H9 (cell line): ENCODE data around the gene TUBA4A. TPM values are rescaled to one million over a fixed set of nuclear protein-coding genes. Genes with fewer than 3 reads are reported as not detected.
"Not testable (repeated sequence)": the region's sequence is repeated elsewhere in the genome, so short reads cannot be mapped to it uniquely, and the experiment has no call there.

Experiments
- DNase-seq: peaks from one replicate; pipeline ENCODE4 v3.0.0-alpha.2; 2017
- H2AFZ ChIP-seq: one replicate; pipeline ENCODE4 v1.6.1; 2013; ENCODE audit warnings: mild to moderate bottlenecking, low read length, control low read depth, moderate library complexity
- H2AK5ac ChIP-seq: 2 replicates; pipeline ENCODE4 v1.6.1; 2013; ENCODE audit warnings: low read length, control low read depth, mixed read lengths; ENCODE audit not compliant: insufficient read length
- H2BK120ac ChIP-seq: one replicate; pipeline ENCODE4 v1.6.1; 2013; ENCODE audit warnings: low read depth, mild to moderate bottlenecking, low read length, control low read depth, inconsistent platforms; ENCODE audit not compliant: poor library complexity, severe bottlenecking
- H2BK12ac ChIP-seq: 2 replicates; pipeline ENCODE4 v1.6.1; 2013; ENCODE audit warnings: low read length, control low read depth, mixed read lengths, low read depth; ENCODE audit not compliant: insufficient read length
- H2BK15ac ChIP-seq: 2 replicates; pipeline ENCODE4 v1.6.1; 2013; ENCODE audit warnings: low read depth, low read length, control low read depth
- H2BK20ac ChIP-seq: one replicate; pipeline ENCODE4 v1.6.1; 2013; ENCODE audit warnings: low read depth, mild to moderate bottlenecking, low read length, control low read depth, inconsistent platforms; ENCODE audit not compliant: poor library complexity, severe bottlenecking
- H2BK5ac ChIP-seq: 2 replicates; pipeline ENCODE4 v1.6.1; 2013; ENCODE audit warnings: low read length, control low read depth, mixed read lengths; ENCODE audit not compliant: insufficient read length
- H3K14ac ChIP-seq: 2 replicates; pipeline ENCODE4 v1.6.1; 2013; ENCODE audit warnings: low read length, control low read depth; ENCODE audit not compliant: insufficient read depth
- H3K18ac ChIP-seq: 2 replicates; pipeline ENCODE4 v1.6.1; 2013; ENCODE audit warnings: low read depth, mild to moderate bottlenecking, mixed read lengths, low read length, control low read depth; ENCODE audit not compliant: insufficient read length
- H3K23ac ChIP-seq: 2 replicates; pipeline ENCODE4 v1.6.1; 2013; ENCODE audit warnings: low read length, control low read depth, mixed read lengths, low read depth; ENCODE audit not compliant: insufficient read length
- H3K23me2 ChIP-seq: 2 replicates; pipeline ENCODE4 v1.6.1; 2013; ENCODE audit warnings: low read depth, mild to moderate bottlenecking, mixed read lengths, low read length, control low read depth; ENCODE audit not compliant: insufficient read length, poor library complexity, severe bottlenecking
- H3K27ac ChIP-seq: 2 replicates; pipeline ENCODE4 v1.5.1; 2013; ENCODE audit warnings: low read length, control low read depth, mixed read lengths, low read depth; ENCODE audit not compliant: insufficient read length
- H3K27me3 ChIP-seq: 2 replicates; pipeline ENCODE4 v1.6.1; 2013; ENCODE audit warnings: low read length, control low read depth, inconsistent platforms; ENCODE audit not compliant: insufficient read depth
- H3K4ac ChIP-seq: 2 replicates; pipeline ENCODE4 v1.6.1; 2013; ENCODE audit warnings: low read depth, mild to moderate bottlenecking, control low read depth, inconsistent platforms, low read length, moderate library complexity
- H3K4me1 ChIP-seq: 2 replicates; pipeline ENCODE4 v1.6.1; 2013; ENCODE audit warnings: low read length, control low read depth, inconsistent platforms; ENCODE audit not compliant: insufficient read depth
- H3K4me2 ChIP-seq: 2 replicates; pipeline ENCODE4 v1.6.1; 2013; ENCODE audit warnings: low read length, control low read depth, mixed read lengths; ENCODE audit not compliant: insufficient read length, insufficient read depth
- H3K56ac ChIP-seq: 2 replicates; pipeline ENCODE4 v1.6.1; 2013; ENCODE audit warnings: low read depth, mild to moderate bottlenecking, mixed read lengths, low read length, control low read depth; ENCODE audit not compliant: insufficient read length
- H3K79me1 ChIP-seq: 2 replicates; pipeline ENCODE4 v1.6.1; 2013; ENCODE audit warnings: low read depth, mild to moderate bottlenecking, moderate library complexity, low read length, control low read depth, inconsistent platforms; ENCODE audit not compliant: insufficient read depth, poor library complexity, severe bottlenecking
- H3K79me2 ChIP-seq: 2 replicates; pipeline ENCODE4 v1.6.1; 2013; ENCODE audit warnings: low read length, control low read depth, inconsistent platforms; ENCODE audit not compliant: insufficient read depth
- H3K9ac ChIP-seq: 2 replicates; pipeline ENCODE4 v1.6.1; 2013; ENCODE audit warnings: low read length, control low read depth, mixed read lengths; ENCODE audit not compliant: insufficient read length; ENCODE audit errors: extremely low read depth
- H3K9me3 ChIP-seq: one replicate; pipeline ENCODE4 v1.6.1; 2013; ENCODE audit warnings: low read depth, low read length, inconsistent platforms; ENCODE audit not compliant: control insufficient read depth
- H3T11ph ChIP-seq: one replicate; pipeline ENCODE4 v1.6.1; 2013; ENCODE audit warnings: mild to moderate bottlenecking, low read length, control low read depth, inconsistent platforms
- H4K20me1 ChIP-seq: one replicate; pipeline ENCODE4 v1.6.1; 2013; ENCODE audit not compliant: control insufficient read depth, insufficient read length, insufficient read depth
- H4K5ac ChIP-seq: 2 replicates; pipeline ENCODE4 v1.6.1; 2013; ENCODE audit warnings: low read depth, mild to moderate bottlenecking, mixed read lengths, low read length, control low read depth; ENCODE audit not compliant: insufficient read length
- H4K8ac ChIP-seq: replicated peaks from 2 replicates; pipeline ENCODE4 v1.6.1; 2013; ENCODE audit warnings: low read length, control low read depth, mixed read lengths, low read depth; ENCODE audit not compliant: insufficient read length
- H4K91ac ChIP-seq: 2 replicates; pipeline ENCODE4 v1.6.1; 2013; ENCODE audit warnings: low read depth, mild to moderate bottlenecking, moderate library complexity, mixed read lengths, low read length, control low read depth; ENCODE audit not compliant: insufficient read length
- H3K27ac Mint-ChIP-seq, 3 experiments: 2 replicates in 2 of 3; 3 replicates in 1 of 3; pipeline ENCODE4 v1.8.0; 2020 to 2021; ENCODE audit warnings: mixed read lengths in 3 of 3, mild to moderate bottlenecking in 1 of 3, moderate library complexity in 1 of 3
- H3K27me3 Mint-ChIP-seq: 2 replicates; pipeline ENCODE4 v1.8.0; 2021; ENCODE audit warnings: low read depth, mild to moderate bottlenecking, moderate library complexity, mixed read lengths
- H3K36me3 Mint-ChIP-seq, 3 experiments: 2 replicates in 2 of 3; 3 replicates in 1 of 3; pipeline ENCODE4 v1.8.0; 2020 to 2021; ENCODE audit warnings: low read depth in 3 of 3, mixed read lengths in 3 of 3; ENCODE audit not compliant: insufficient read depth in 1 of 3
- H3K4me1 Mint-ChIP-seq, 2 experiments: 2 replicates each; pipeline ENCODE4 v1.8.0; 2020; ENCODE audit warnings: mixed read lengths in 2 of 2
- H3K4me3 Mint-ChIP-seq, 2 experiments: 2 replicates in 1 of 2; 3 replicates in 1 of 2; pipeline ENCODE4 v1.8.0; 2020 to 2021; ENCODE audit warnings: mild to moderate bottlenecking in 2 of 2, mixed read lengths in 2 of 2, moderate library complexity in 1 of 2
- H3K9me3 Mint-ChIP-seq, 2 experiments: 2 replicates in 1 of 2; 3 replicates in 1 of 2; pipeline ENCODE4 v1.8.0; 2020; ENCODE audit warnings: mild to moderate bottlenecking in 2 of 2, mixed read lengths in 2 of 2, moderate library complexity in 1 of 2
- WGBS: extraction: QIAGEN DNeasy Blood & Tissue Kit; methylation state at CpG from one replicate; pipeline ENCODE4 v1.1.7; 2013; ENCODE audit warnings: missing lambda C conversion rate, low lambda C conversion rate, mixed read lengths; ENCODE audit not compliant: insufficient read length; ENCODE audit errors: extremely low coverage; 5-methylcytosine and 5-hydroxymethylcytosine counted together
- microRNA-seq: library from miRNA; unstranded; fragments of <30 nt; microRNA quantifications from one replicate; pipeline ENCODE4, GENCODE V29; 2020; ENCODE audit warnings: borderline microRNAs expressed
- total RNA-seq: library from RNA; stranded (reverse); gene quantifications from 2 replicates; pipeline ENCODE4 v1.2.1, GENCODE V29; 2021

Gene TUBA4A
- total RNA-seq, 1 experiment from 2014 or later, result 25.5 TPM

DNA sequence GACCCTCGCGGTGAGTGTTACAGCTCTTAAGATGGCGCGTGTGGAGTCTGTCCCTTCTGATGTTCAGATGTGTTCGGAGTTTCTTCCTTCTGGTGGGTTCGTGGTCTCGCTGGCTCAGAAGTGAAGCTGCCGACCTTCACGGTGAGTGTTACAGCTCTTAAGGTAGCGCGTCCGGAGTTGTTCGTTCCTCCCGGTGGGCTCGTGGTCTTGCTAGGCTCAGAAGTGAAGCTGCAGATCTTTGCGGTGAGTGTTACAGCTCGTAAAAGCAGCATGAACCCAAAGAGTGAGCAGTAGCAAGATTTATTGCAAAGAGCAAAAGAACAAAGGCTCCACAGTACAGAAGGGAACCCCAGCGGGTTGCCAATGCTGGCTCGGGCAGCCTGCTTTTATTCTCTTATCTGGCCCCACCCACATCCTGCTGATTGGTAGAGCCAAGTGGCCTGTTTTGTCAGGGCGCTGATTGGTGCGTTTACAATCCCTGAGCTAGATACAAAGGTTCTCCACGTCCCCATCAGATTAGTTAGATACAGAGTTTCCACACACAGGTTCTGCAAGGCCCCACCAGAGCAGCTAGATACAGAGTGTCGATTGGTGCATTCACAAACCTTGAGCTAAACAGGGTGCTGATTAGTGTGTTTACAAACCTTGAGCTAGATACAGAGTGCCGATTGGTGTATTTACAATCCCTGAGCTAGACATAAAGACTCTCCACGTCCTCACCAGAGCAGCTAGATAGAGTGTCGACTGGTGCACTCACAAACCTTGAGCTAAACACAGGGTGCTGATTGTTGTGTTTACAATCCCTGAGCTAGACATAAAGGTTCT lies 53.0 kb downstream of the TUBA4A start:
- H3K27me3 Mint-ChIP-seq, result peaks cover 13% of the 10 kb centered on the region
- H3K56ac ChIP-seq, H3K79me2 ChIP-seq, H4K8ac ChIP-seq, H4K91ac ChIP-seq, H3K4me2 ChIP-seq, H3K79me1 ChIP-seq, H3K4me3 Mint-ChIP-seq, H3K9ac ChIP-seq, H3K14ac ChIP-seq, H3K36me3 Mint-ChIP-seq, H3K18ac ChIP-seq, H4K5ac ChIP-seq, H3K4me1 ChIP-seq, H3K23me2 ChIP-seq, H3K27ac ChIP-seq, H2AFZ ChIP-seq, H3K9me3 Mint-ChIP-seq, H3K9me3 ChIP-seq, H3K27me3 ChIP-seq, H2AK5ac ChIP-seq, H2BK15ac ChIP-seq, H3T11ph ChIP-seq, H2BK20ac ChIP-seq, H3K4ac ChIP-seq, H2BK12ac ChIP-seq, H3K23ac ChIP-seq, H2BK120ac ChIP-seq, H4K20me1 ChIP-seq, DNase-seq, H2BK5ac ChIP-seq: not testable (repeated sequence)
- no CpG with 5 or more reads among the region's 26 CpGs for WGBS
- H3K27ac Mint-ChIP-seq, result peak overlapping the region; percentile 6 to 91 (median 76); a peak in 4 of 7 replicates
- H3K4me1 Mint-ChIP-seq, result peaks cover 11 to 17% of the 10 kb centered on the region in 2 experiments

Small RNA genes lying within 50 kb of the gene (microRNA-seq; reads per million reads assigned to microRNA genes)
- gene MIR153-1, result not detected

Other genes starting within 250 kb of the TUBA4A start
- gene CFAP65, start 212.4 kb downstream of the TUBA4A start, total RNA-seq, result 0.18 and 0.20 TPM in 2 replicates
- gene IHH, start 193.0 kb downstream of the TUBA4A start, total RNA-seq, result 0.11 TPM in 1 of 2 replicates, not detected in the other
- gene NHEJ1, start 93.1 kb downstream of the TUBA4A start, total RNA-seq, result 19.7 and 20.8 TPM in 2 replicates
- 1.2 and 1.9 TPM in 2 replicates for gene SLC23A3, start 83.9 kb downstream of the TUBA4A start, total RNA-seq
- 33.0 and 36.4 TPM in 2 replicates for gene CNPPD1, start 77.0 kb downstream of the TUBA4A start, total RNA-seq
- gene RETREG2, start 75.6 kb downstream of the TUBA4A start, total RNA-seq, result 46.7 and 48.0 TPM in 2 replicates
- gene ZFAND2B, start 47.1 kb downstream of the TUBA4A start, total RNA-seq, result 15.9 and 16.4 TPM in 2 replicates
- gene ABCB6, start 35.0 kb downstream of the TUBA4A start, total RNA-seq, result 44.6 and 46.4 TPM in 2 replicates
- gene ATG9A, start 24.3 kb downstream of the TUBA4A start, total RNA-seq, result 46.4 and 52.2 TPM in 2 replicates
- gene ANKZF1, start 24.1 kb downstream of the TUBA4A start, total RNA-seq, result 45.9 and 55.4 TPM in 2 replicates
- 5.8 and 6.5 TPM in 2 replicates for gene GLB1L, start 8.5 kb downstream of the TUBA4A start, total RNA-seq
- 21.6 and 22.4 TPM in 2 replicates for gene STK16, start 8.4 kb downstream of the TUBA4A start, total RNA-seq
- gene TUBA4B, start 675 bp downstream of the TUBA4A start, total RNA-seq, result not detected in 2 replicates
- 32.0 and 34.1 TPM in 2 replicates for gene DNAJB2, start 25.4 kb upstream of the TUBA4A start, total RNA-seq
- gene PTPRN, start 55.5 kb upstream of the TUBA4A start, total RNA-seq, result 6.3 and 6.5 TPM in 2 replicates
- not detected in 2 replicates for gene RESP18, start 78.8 kb upstream of the TUBA4A start, total RNA-seq
- gene DNPEP, start 134.0 kb upstream of the TUBA4A start, total RNA-seq, result 60.9 and 63.5 TPM in 2 replicates
- gene DES, start 164.5 kb upstream of the TUBA4A start, total RNA-seq, result 3.0 and 4.6 TPM in 2 replicates
- gene SPEG, start 180.9 kb upstream of the TUBA4A start, total RNA-seq, result 23.7 and 25.2 TPM in 2 replicates
- 32.0 and 34.5 TPM in 2 replicates for gene GMPPA, start 245.0 kb upstream of the TUBA4A start, total RNA-seq